A549 (cell line): ENCODE measurements around the gene CISH.

Experiments
- EP300 ChIP-seq, 2 experiments: fragments of >200 bp; sonication (Bioruptor Twin); formaldehyde crosslinking; IDR thresholded peaks; 2 replicates in 1 of 2; 3 replicates in 1 of 2; pipeline ENCODE4 v1.6.1; 2016 to 2017
- HDAC2 ChIP-seq: fragments of 200-600 bp; sonication (generic); IDR thresholded peaks from 2 replicates; pipeline ENCODE4 v1.6.1; 2016
- ZSCAN20 ChIP-seq: fragments of 250-450 bp; sonication (Bioruptor Pico); IDR thresholded peaks from 2 replicates; pipeline ENCODE4 v1.8.0; 2022; ENCODE audit warnings: mild to moderate bottlenecking, moderate library complexity
- TF ChIP-seq, protein P1 (sequence below): fragments of >200 bp; sonication (Bioruptor Twin); formaldehyde crosslinking; IDR thresholded peaks from 3 replicates; pipeline ENCODE4 v1.5.1; 2016

DNA sequence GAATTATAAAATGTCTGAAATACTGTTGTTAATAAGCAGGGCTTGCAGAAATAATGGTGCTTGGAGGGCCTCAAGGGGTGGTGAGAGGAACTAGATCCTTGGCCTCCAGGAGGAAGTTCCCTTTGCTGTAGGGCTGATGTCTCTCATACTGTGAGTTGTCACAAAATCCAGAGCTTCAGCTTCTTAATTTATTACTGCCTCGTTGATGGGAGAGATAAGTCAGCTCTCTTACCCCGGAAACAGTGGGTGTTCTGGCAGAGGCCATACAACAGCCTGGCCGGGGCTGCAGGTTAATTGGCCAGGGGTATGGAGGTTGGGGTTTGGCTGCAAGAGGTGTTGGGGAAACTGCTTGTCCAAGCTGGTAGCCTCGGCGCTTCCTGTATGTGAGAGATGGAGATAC is 20.9 kb upstream of the CISH start:
- TF ChIP-seq, protein P1, sequence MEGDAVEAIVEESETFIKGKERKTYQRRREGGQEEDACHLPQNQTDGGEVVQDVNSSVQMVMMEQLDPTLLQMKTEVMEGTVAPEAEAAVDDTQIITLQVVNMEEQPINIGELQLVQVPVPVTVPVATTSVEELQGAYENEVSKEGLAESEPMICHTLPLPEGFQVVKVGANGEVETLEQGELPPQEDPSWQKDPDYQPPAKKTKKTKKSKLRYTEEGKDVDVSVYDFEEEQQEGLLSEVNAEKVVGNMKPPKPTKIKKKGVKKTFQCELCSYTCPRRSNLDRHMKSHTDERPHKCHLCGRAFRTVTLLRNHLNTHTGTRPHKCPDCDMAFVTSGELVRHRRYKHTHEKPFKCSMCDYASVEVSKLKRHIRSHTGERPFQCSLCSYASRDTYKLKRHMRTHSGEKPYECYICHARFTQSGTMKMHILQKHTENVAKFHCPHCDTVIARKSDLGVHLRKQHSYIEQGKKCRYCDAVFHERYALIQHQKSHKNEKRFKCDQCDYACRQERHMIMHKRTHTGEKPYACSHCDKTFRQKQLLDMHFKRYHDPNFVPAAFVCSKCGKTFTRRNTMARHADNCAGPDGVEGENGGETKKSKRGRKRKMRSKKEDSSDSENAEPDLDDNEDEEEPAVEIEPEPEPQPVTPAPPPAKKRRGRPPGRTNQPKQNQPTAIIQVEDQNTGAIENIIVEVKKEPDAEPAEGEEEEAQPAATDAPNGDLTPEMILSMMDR = no peak
- TF ChIP-seq EP300 (IDR thresholded peaks at IDR 0.05) = no peak
- TF ChIP-seq ZSCAN20 (CRISPR knock-in tag) = no peak
- no peak for TF ChIP-seq HDAC2
